GM18520 (cell line): Measurements from ENCODE around the gene ANGEL1.

Experiments used
- ATAC-seq: cut with Tn5 transposase; IDR thresholded peaks from one replicate; pipeline ENCODE4 v1.9.1; 2021; ENCODE audit not compliant: unreplicated experiment

ANGEL1 gene

DNA sequence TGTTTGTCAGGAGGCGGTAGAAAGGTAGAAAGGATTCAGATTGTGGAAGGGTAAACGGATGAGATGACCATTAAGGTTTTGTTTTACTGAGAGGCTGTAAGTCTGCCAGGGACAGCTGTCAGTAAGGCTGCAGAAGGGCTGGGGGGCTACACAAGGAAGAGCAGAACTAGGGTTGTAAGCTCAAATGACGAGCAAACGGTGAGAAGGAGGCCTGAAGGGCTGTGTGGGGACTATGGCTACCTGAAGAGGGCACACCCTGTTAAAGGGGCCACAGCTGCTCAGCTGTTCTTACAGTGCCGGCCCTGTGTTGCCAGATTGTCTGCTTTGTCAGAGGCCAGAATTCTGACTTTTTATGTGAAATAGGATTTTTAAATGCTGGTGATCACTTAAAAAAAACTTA, 32.3 kb downstream of the ANGEL1 start:
- no peak for ATAC-seq

DNA sequence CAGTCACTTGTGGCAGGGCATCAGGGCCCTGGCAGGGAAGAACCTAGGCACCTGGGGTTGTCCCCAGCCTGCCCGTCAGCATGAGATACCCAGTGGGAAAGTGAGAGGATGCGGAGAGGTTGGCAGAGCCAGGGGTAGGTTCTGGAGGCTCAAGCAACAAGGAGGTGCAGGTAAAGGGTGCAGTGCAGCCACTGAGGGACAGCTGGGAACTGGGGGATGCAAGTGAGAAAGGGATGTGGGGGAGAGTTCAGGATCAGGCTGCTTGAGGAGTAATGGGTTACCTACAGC, 32.7 kb downstream of the ANGEL1 start:
- ATAC-seq, result no peak

DNA sequence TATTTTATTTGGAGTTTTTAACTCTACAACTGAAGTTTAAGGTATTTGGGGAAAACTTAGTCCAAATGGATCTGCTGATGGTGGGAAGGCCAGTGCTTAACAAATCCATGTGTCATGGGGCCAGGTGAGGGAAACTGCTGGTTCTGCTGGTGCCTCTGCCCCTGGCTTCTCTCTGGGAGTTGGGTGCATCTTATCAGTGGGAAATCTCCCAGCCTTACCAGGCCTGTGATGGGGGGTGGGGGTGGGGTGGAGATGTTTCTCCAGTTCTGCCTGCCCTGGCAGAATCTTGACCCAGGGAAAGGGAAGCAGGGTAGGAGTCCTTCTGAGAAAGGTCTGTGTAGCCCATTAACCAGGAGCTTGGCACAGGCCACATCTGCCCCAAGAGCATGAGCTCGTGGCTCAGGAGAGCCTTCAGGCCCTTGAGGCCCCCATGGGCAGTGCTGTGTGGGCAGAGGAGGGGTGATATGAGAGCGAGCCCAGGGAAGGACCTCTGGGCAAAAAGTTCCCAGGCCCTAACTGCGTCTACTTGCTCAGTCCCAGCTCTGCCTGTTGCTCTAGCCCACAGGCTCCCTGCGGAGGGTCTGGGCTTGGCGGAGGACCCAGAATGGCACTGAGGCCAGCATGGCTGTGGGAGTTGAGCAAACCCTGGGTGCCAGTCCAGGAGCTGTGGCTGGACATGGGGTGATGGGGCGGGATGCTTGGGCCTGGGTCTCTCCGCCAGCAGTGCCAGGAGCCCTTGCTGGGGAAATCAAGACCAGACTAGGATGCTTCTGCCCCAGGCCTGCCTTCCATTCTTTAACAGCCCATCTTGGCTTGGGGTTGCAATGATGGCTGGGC, 33.2 kb downstream of the ANGEL1 start:
- ATAC-seq, result no peak

DNA sequence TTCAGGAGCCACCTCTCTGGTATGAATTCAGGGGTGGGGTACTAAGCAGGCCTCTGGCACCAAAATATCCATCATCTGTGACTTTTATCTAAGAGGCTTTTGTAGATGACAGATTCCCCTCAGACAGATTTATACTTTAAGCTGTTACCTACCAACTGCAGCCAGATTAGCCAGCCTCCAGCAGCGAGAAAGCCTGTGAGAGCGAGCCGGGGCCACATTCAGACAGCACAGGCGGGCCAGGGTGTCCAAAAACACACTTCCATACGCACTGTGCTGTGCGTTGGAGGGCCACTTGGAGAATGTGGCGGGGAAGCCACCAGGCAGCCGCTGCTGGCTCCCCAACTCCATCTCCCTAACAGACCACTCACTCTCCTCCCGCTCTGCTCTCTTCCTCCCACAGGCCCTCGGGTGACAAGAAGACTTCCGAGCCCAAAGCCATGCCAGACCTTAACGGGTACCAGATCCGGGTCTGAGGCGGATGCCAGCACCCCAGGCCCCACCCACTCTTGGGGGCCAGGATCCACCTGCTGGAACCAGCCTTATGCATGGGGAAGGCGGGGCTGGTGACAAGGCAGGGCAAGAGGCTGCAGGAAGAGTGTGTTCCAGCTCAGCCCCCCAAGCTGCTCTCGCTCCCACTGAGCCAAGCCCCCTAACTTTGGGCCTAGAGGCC, 34.0 kb downstream of the ANGEL1 start:
- ATAC-seq, result no peak

DNA sequence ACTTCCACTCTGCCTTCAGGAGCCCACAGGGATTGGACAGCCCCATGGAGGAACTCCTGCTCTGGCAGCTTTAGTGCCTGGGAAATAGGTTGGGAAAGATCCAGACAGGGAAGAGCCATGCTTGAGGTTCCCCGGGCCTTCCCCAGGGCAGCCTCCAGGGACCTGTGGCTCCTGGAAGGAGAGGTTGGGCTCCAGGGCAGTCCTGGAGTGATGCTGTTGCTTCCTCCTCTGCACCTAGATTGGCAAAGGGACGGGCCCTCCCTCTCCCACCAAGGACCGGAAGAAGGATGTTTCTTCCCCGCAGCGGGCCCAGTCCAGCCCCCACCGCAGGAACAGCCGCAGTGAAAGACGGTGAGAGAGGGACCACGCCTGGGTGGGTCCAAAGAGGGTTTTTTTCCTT, 35.0 kb downstream of the ANGEL1 start:
- ATAC-seq, result no peak

DNA sequence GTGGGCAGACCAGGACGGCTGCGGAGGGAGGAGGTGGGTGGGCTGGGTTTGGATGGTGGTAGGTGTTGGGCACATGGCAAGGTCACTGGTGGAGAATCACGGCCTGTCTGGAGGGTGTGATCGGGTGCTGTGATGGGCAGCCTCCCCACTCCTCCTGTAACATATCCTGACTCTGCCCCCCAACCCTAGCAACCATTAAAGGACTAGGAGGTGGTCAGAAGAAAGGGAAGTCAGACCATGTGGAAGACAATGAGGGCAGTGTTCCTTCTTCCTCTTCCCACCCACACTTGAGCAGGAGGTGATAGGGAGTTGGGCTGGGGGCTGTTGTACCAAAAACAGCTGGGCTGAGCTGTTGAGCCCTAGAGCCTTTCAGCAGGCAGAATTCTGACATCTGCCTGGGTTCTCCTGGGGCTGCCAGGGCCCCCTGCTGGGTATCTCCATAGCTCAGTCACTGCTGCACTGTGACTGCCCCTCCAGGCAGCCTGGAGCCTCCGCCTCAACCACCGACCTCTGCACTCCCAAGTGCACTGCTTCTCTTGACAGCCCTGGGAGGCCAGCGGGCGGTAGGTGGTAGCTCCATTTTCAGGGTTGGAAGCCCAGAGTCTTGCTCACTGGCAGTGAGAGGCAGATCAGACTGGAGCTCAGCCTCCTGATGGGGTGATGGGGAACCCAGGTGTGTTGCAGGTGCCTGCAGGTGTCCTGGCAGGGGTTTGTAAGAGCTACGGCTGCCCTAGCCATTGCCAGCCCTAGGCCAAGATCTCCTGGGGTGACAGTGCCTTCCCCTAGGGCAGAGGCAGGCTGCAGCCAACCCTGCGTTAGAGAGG, 36.0 kb downstream of the ANGEL1 start:
- ATAC-seq, result no peak

DNA sequence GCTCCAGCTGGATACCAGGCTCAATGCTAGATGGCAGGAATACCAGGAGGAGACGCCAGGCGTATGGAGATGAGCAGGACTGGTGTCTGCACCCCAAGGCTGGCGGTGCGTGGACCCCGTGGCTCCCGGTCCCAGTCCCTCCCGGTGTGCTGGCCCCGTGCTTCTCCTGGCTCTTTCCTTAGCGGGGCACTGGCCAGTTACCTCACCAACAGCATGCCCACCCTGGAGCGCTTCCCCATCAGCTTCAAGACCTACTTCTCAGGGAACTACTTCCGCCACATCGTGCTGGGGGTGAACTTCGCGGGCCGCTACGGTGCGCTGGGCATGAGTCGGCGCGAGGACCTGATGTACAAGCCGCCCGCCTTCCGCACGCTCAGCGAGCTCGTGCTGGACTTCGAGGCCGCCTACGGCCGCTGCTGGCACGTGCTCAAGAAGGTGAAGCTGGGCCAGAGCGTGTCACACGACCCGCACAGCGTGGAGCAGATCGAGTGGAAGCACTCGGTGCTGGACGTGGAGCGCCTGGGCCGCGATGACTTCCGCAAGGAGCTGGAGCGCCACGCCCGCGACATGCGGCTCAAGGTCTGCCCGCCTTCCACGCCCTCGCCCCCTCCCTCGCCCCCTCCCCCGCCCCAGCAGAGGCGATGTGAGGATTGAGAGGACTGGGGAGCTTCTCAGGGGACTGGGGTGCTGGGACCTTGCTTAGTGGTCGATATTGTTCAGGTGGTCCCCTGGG, 36.8 kb downstream of the ANGEL1 start:
- no peak for ATAC-seq

DNA sequence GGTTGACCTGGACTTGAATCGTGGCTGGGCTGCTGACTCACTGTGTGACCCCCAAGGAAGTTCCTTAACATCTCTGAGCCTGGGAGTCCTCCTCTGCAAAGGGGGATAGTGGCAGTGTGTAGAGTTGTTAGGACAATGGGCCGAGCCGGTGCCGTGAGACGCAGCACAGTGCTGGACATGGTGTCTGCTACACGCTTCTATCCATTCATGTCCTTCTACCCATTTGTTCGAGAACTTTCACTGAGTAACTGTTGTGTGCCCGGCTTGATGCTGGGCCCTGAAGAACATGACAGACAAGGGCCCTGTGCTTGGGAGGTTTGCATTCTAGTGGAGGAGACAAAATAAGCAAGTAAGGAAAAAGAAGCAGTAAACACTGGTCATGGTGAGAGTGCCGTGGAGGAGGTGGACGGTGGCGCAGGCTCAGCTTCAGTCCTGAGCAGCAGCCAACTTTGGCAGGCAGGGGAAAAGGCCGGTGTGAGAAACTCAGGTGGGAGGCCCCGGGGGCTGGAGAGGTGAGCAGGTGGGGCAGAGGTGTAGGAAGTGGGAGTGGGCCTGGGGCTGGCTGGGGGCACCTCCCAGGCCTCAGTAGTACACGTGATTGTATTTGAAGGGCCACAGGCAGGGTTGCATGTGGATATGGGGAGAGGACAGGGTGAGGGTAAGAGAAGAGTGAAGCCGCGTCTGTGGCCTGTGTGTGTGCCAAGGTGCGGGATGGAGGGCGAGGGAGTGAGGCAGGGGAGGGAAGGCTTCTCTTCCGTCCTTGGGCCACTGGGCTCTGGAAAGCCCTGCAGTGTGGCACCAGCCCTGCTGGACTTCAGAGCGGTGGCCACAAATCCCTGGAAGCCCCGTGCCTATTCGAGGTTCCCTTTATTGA, 37.6 kb downstream of the ANGEL1 start:
- ATAC-seq, result no peak

DNA sequence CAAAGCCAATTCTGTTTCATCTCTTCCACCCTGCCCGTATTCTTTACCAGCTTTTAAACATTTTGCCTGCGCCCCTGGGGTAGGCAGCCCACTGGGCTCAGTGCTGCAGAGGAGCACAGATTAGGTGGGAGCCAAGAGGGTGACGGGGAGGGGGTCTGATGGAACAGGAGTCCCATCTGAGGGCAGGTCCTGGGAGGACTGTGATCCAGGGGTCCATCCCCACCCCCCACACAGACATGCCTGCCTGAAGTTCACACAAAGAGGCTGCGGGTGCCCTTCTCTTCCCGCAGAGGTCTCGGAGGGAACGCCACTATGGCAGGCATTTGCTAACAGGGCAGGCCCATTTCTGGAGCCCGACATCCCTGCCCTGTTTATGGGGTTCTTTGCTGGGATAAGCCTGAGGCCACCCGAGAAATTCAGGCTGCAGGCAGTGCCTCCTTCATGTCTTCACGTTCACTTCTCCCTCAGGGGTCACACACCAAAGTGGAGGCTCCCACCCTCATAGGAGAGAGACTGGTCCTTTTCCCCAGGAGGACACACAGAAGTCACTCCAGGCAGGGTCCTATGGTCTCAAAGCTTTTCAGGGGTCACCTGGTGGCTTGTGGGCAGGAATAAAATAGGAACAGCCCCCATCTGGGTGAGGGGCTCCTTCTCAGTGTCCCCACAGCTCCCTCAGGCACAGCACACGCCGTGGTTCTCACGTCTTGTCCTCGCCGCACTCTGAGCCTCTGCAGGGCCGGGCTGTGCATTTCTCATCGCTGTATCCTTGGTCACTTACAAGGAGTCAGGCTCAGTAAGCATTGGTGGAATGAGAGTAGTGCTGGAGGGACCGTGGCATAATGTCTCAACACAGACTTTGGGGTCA, 38.5 kb downstream of the ANGEL1 start:
- no peak for ATAC-seq

DNA sequence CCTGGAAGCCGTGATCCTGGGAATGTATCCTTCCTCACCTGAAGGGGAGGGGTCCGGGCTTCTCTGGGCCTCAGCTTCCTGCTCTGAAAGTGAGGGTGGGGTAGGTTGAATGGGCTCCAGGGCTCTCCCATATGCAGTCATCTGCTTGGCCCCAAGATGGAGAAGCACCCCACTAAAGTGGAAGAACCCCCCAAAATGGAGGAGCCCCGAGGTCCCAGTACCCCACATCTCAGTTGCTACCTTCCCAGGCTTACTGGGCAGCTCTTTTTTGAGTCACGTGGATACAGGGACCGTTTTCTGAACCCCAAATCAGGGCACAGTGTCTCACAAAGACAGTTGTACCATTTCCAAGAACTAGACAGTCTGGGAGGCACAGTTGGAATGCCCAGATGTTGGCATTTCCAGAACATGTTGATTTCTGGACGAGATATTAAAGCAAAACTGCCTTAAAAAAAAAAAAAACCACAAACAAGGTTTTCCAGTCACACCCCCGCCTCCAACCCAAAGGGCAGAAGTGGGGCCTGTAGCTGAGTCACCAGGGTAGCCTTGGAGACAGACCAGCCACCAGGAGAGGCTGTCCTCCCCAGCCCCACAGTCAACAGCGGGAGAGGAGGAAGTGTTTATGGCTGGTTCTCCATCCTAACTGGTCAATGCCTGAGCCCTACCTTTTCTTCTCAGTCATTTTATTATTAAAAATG, 39.3 kb downstream of the ANGEL1 start:
- no peak for ATAC-seq

DNA sequence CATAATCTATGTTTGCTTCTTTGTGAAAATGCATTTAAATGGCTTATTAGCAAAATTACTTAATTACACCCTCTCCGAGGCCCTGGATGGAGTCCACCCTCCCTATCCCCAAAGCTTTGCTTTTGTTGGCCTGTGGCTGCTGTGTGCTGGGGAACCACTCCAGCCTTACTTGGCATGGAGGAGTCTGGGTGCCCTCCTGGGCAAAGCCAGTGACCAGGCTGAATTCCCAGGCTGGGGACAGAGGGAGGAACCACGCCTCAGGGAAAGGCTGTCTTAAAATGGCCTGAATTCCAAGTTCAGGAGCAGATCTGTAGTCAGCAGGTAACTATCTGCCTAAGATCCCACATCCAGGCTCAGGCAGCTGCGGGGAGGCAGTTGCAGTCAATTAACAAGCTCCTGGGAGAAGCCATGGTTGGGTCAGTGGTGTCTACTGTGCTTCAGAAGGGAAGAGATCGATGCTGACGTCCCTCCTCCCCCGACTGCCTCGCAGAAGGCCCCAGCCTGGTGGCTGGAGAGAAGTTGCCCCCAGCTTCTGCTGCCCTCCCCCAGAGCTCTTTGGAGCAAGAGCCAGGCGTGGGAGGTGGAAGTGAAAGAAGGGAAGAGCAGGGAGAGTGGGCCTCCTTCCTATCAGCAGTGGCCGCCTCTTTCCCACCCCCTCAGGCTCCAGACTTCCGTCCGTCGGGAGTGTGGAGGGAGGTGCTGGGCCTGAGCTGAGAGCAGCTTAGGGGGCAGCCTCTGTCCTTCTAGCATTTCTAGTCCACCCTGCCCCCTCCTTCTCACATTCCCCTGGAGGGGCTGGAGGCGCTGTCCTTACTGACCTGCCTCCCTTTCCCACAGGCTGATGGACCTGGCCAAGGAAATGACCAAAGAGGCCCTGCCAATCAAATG, 40.1 kb downstream of the ANGEL1 start:
- ATAC-seq, result no peak

DNA sequence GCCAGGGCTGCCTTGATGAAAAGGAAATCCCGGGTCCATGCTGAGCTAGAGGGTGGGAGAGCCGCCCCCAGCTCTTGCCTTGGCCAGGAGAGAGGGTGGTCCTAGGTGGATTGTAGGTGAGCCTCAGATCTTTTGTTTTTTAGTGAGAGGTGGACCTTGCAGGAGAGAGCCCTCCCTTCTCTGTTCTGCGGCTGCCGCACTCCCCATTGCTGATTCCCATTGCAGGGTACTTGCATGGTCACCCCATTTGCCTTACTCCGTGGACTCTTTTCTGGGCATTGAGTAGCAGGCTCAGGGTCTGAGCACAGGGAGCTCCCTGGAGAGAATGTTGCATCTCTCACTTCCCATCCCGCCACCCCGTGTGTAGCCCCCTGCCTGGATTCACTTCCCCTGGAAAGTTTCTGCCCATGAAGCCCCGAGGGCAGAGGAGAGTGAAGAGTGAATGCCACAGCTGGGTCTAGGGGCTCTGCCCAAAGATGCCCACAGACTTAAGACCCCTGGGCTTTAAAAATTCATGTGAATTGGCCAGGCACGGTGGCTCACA, 41.2 kb downstream of the ANGEL1 start:
- ATAC-seq, result no peak

DNA sequence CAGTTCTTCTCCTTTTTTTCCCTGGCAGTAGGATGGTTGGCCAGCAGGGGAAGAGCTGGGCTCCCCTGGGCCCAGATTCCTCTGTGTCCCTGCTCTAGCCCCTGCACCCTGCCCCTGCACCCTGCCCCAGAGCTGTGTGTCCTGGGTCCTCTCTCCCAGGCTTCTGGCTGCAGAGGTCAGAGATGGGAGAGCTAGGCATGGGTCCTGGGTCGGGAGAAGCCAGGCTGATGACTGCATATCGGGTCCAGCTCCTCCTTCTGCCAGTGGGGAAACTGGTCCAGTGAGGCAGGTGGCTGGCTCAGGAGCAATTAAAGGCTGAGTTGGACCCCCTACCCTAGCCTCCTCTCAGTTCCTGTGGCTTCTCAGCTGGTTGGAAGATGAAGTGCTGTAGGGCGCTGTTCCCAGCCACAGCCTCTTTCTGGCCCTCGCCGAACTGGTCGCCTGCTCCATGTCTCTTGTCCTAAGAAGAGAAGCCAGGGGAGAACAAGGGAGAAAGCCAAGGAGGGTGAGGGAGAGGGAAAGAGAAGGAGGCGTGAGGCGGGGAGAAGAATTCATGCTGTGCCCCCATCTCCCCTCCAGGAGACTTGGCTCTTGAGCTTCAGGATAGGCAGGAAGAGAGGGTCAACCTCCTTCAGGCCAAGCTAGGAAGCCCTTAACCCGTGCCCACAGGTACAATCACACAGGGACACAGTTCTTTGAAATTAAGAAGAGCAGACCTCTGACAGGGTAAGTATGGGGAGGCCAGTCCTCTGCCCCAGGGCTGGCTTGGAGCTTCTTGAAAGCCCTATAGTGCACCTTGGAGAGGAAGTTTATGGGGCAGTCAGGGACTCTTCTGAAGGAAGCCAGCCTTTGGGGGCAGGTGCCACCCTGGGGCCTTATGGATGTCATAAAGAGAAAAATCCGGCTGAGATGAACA, 41.9 kb downstream of the ANGEL1 start:
- no peak for ATAC-seq

DNA sequence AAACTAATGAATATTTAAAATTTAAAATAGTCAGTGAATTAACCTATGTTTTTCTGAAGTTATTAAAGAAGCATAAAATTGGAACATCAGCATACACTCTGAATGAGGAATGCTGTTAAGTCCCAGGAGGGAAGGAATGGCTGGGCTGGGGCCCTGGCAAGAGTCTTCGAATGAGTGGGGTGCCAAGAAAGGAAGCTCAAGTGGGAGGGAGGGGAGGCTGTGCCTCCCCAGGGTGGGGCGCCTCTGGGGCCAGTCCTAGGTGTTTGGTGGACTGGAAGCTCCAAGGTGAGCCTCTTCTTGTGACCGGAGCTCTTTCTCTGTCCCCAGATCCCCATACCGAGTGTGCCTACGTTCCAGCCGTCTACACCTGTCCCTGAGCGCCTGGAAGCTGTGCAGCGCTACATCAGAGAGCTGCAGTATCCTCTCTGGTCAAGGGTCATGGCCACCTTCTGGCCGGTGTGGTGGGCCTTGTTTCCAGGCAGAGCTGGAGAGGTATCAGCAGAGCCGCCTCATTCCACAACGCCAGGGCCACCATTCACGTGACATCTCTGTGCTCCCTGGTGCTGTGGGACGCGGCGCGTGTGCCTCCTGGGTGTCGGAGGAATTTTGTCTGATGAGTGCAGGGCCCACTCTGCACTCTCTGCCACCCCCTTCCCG, 42.9 kb downstream of the ANGEL1 start:
- no peak for ATAC-seq

DNA sequence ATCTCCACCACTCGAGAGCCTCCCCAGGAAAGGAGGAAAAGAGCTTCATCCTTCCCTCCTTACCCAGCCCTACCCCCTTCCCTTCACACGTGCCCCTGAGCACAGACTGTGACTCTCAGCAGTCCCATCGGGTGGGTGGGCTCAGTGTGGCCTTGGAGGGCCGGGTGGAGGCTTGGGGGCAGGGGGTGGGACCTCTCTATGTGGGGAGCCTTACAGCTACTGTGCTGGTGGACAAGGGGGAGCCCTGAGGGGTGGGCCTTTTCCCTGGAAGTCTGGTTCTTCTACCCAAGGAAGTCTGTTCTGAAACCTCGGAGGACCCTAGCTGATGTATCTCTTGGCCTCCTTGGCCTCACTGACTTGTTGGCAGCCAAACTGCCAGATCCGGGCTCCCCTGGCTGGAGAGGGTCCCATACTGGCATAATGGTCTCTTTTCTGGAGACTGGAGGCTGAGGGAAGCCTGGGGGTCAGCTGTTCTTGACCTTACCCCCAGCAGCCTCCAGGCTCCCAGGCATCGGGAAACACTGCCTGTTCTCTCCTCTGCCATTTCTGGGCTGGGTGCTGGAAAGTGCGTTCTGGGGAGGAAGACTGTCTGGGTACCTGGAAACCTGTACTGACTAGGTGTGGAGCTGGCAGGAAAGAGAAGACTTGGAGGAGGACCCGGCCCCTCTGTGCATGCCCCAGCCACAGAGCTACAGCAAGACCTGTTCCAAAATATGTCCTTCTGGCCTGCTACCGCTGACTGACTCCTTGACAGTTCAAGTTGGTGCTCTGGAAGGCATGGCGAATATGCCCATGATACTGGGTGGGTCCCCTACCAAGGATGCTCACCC, 43.8 kb downstream of the ANGEL1 start:
- no peak for ATAC-seq
